ENCODE results near the gene FBXL5.

Gene FBXL5

DNA sequence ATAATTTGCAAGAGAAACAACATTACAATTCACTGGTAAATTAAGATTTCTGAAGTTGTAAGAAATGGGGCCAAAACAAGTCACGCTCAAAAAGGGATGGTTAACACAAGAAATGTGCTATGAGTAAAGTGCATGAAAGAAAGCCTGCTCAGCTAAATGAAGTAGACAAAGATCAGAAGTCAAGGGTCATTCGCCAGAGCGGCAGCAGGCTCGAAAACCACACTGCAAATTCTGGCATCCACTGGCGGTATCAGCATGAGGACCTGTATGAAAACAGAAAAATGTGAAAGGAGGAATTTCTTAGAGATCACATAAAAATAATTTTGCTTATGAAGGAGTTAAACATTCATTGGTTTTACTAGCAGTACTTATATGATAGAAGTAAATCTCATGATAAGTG lies 49.6 kb downstream of the FBXL5 start:
- no CpG with 5 or more reads among the region's 5 CpGs for WGBS (ENCODE audit: insufficient coverage, insufficient read length)
- DNase-seq (ENCODE audit: low read depth, low spot score) = no peak
- Histone ChIP-seq H3K4me1 (ENCODE audit: control insufficient read depth, insufficient read depth, low read length) (no peaks in the 10 kb centered on the region; the same call in 1 of the 2 replicates), H3K36me3 (ENCODE audit: control insufficient read depth, insufficient read depth, low read length) (no peaks in the 10 kb centered on the region; the same call in 1 of the 2 replicates), H3K4me3 (ENCODE audit: low read length) (no peak overlapping the region), H3K27me3 (ENCODE audit: control insufficient read depth, insufficient read depth, low read length) (no peaks in the 10 kb centered on the region), H3K27ac (ENCODE audit: low read length) (no peak overlapping the region), H3K9me3 (ENCODE audit: control insufficient read depth, insufficient read depth, low read length) (no peaks in the 10 kb centered on the region)

DNA sequence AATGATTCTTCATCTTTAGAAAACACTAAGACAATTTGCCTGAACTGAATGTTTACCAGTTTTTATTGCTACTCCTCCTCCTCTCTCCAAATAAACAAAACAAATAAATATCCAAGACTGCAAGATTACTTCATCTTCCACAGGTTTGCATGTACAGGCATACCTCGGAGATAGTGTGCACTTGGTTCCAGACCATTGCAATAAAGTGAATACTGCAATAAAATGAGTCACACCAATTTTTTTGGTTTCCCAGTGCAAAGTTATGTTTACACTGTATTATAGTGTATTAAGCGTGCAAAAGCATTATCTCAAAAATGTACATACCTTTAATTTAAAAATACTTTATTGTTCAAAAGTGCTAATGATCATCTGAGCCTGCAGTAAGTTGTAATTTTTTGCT lies 53.3 kb downstream of the FBXL5 start:
- Histone ChIP-seq H3K36me3 (ENCODE audit: control insufficient read depth, insufficient read depth, low read length) (no peaks in the 10 kb centered on the region; the same call in 1 of the 2 replicates), H3K9me3 (ENCODE audit: control insufficient read depth, insufficient read depth, low read length) (no peaks in the 10 kb centered on the region), H3K27me3 (ENCODE audit: control insufficient read depth, insufficient read depth, low read length) (no peaks in the 10 kb centered on the region), H3K4me1 (ENCODE audit: control insufficient read depth, insufficient read depth, low read length) (no peaks in the 10 kb centered on the region; the same call in 1 of the 2 replicates), H3K27ac (ENCODE audit: low read length) (no peak overlapping the region), H3K4me3 (ENCODE audit: low read length) (no peak overlapping the region)
- WGBS (ENCODE audit: insufficient coverage, insufficient read length) = no CpG with 5 or more reads among the region's 2 CpGs
- DNase-seq (ENCODE audit: low read depth, low spot score) = no peak

DNA sequence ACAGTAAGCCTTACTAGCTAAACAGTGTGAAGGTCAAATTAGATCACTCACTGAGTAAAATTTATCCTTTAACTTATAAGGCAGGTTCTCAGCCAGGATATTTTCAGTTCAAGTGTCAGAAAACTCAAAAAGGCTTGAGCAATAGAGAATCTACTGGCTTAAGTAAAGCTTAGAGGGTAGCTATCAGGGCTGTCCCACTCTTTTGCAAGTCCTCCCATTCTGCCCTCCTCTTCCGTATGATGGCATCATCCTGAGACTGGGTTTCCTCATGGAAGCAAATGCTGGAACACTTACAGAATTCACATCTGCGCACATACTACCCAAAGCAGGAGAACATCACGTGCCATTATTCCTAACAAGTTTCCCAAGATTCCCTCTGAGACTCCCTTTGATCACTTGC lies 55.0 kb downstream of the FBXL5 start:
- no peaks in the 10 kb centered on the region for H3K27me3 ChIP-seq (ENCODE audit: control insufficient read depth, insufficient read depth, low read length)
- no peaks in the 10 kb centered on the region; the same call in 1 of the 2 replicates for H3K36me3 ChIP-seq (ENCODE audit: control insufficient read depth, insufficient read depth, low read length)
- no peak for DNase-seq (ENCODE audit: low read depth, low spot score)
- no peaks in the 10 kb centered on the region for H3K4me1 ChIP-seq (ENCODE audit: control insufficient read depth, insufficient read depth, low read length)
- no CpG with 5 or more reads among the region's 3 CpGs for WGBS (ENCODE audit: insufficient coverage, insufficient read length)
- no peak overlapping the region for H3K4me3 ChIP-seq (ENCODE audit: low read length)
- no peak overlapping the region for H3K27ac ChIP-seq (ENCODE audit: low read length)
- H3K9me3 ChIP-seq (ENCODE audit: control insufficient read depth, insufficient read depth, low read length) = no peaks in the 10 kb centered on the region

DNA sequence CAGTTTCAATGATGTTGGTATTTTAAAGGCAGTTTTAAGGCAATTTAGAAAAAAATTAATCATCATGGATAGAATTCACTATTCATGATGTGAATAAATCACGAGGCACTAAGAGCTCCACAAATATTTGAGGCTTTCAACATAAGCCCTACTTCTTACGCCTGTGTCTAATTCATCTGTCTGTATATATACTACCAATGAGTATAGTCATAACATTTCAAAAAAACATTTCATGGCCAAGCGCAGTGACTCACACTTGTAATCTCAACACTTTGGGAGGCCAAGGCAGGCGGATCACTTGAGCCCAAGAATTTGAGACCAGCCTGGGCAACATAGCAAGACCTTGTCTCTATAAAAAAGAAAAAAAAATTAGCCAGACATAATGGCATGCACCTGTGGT lies 56.5 kb downstream of the FBXL5 start:
- no peaks in the 10 kb centered on the region for H3K9me3 ChIP-seq (ENCODE audit: control insufficient read depth, insufficient read depth, low read length)
- no CpG with 5 or more reads among the region's 4 CpGs for WGBS (ENCODE audit: insufficient coverage, insufficient read length)
- DNase-seq (ENCODE audit: low read depth, low spot score) = no peak
- no peaks in the 10 kb centered on the region for H3K4me1 ChIP-seq (ENCODE audit: control insufficient read depth, insufficient read depth, low read length)
- H3K27ac ChIP-seq (ENCODE audit: low read length) = no peak overlapping the region
- H3K4me3 ChIP-seq (ENCODE audit: low read length) = no peak overlapping the region
- no peaks in the 10 kb centered on the region for H3K27me3 ChIP-seq (ENCODE audit: control insufficient read depth, insufficient read depth, low read length)
- no peaks in the 10 kb centered on the region for H3K36me3 ChIP-seq (ENCODE audit: control insufficient read depth, insufficient read depth, low read length)

DNA sequence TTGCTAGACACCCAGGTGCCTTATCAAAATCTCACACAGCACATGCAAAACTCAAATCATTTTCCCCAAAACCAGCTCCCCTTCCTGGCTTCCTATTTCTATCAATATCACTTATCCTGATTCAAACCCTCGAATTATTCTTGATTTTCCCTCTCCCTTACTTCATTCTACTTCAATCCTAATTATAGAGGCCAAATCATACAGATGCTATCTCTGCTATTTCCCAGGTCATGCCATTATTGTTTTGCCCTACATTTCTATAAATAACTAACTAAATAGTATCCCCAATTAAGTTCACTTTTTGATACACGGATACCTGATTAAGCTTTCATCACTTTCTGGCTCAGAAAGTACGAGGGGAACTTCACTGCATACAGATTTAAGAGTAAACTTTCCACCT lies 62.4 kb downstream of the FBXL5 start:
- Histone ChIP-seq H3K4me3 (ENCODE audit: low read length) (no peak overlapping the region), H3K27me3 (ENCODE audit: control insufficient read depth, insufficient read depth, low read length) (no peaks in the 10 kb centered on the region), H3K4me1 (ENCODE audit: control insufficient read depth, insufficient read depth, low read length) (peaks cover 2% of the 10 kb centered on the region; the same call in 1 of the 2 replicates), H3K27ac (ENCODE audit: low read length) (no peak overlapping the region), H3K36me3 (ENCODE audit: control insufficient read depth, insufficient read depth, low read length) (no peaks in the 10 kb centered on the region), H3K9me3 (ENCODE audit: control insufficient read depth, insufficient read depth, low read length) (no peaks in the 10 kb centered on the region)
- 100% methylated on average over 1 of the region's 3 CpGs for WGBS (ENCODE audit: insufficient coverage, insufficient read length)
- DNase-seq (ENCODE audit: low read depth, low spot score) = no peak

DNA sequence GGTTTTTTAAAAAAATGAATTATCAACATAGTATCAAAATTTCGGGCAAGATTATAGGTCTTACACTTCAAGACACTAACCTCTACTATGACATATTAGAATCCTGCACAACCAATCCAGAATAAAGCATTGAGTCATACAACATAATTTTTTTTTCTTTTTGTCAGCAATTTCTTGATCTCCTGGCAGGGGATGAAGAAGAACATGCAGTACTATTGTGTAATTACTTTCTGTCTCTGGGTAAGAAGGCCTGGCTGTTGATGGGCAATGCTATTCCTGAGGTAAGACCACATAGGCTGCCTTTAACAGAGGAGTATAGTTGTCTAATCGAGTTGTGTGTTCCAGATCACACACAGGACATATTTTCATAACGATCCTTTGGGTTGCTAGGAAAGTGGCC lies 67.5 kb downstream of the FBXL5 start:
- no peak overlapping the region for H3K4me3 ChIP-seq (ENCODE audit: low read length)
- H3K27me3 ChIP-seq (ENCODE audit: control insufficient read depth, insufficient read depth, low read length) = no peaks in the 10 kb centered on the region
- no peak overlapping the region for H3K27ac ChIP-seq (ENCODE audit: low read length)
- H3K9me3 ChIP-seq (ENCODE audit: control insufficient read depth, insufficient read depth, low read length) = 0 out of 2 replicates have a peak, but pooled peaks cover 2% of the 10 kb centered on the region
- no CpG with 5 or more reads among the region's 3 CpGs for WGBS (ENCODE audit: insufficient coverage, insufficient read length)
- H3K4me1 ChIP-seq (ENCODE audit: control insufficient read depth, insufficient read depth, low read length) = peaks cover 2% of the 10 kb centered on the region; the same call in 1 of the 2 replicates
- DNase-seq (ENCODE audit: low read depth, low spot score) = no peak
- H3K36me3 ChIP-seq (ENCODE audit: control insufficient read depth, insufficient read depth, low read length) = no peaks in the 10 kb centered on the region

DNA sequence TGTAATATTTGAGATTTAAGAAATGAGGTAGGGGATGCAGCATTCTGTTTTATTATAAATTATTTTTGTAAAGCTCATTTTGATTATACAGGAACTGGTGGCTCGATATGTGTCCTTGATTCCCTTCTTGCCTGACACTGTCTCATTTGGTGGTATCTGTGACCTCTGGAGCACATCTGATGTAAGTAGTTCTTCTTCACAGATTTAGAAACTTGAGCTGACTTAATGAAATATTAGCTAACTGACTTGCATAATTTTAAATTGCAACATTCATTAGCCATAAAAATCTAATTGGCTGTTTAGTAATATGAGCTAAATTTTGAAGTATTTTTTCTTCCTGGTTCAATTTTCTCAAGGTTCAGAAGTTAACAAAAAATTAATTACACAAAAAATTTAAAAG lies 69.1 kb downstream of the FBXL5 start:
- Histone ChIP-seq H3K36me3 (ENCODE audit: control insufficient read depth, insufficient read depth, low read length) (no peaks in the 10 kb centered on the region), H3K27me3 (ENCODE audit: control insufficient read depth, insufficient read depth, low read length) (no peaks in the 10 kb centered on the region), H3K4me1 (ENCODE audit: control insufficient read depth, insufficient read depth, low read length) (no peaks in the 10 kb centered on the region), H3K27ac (ENCODE audit: low read length) (no peak overlapping the region), H3K4me3 (ENCODE audit: low read length) (no peak overlapping the region), H3K9me3 (ENCODE audit: control insufficient read depth, insufficient read depth, low read length) (0 out of 2 replicates have a peak, but pooled peaks cover 2% of the 10 kb centered on the region)
- no CpG with 5 or more reads among the region's 1 CpG for WGBS (ENCODE audit: insufficient coverage, insufficient read length)
- no peak for DNase-seq (ENCODE audit: low read depth, low spot score)

DNA sequence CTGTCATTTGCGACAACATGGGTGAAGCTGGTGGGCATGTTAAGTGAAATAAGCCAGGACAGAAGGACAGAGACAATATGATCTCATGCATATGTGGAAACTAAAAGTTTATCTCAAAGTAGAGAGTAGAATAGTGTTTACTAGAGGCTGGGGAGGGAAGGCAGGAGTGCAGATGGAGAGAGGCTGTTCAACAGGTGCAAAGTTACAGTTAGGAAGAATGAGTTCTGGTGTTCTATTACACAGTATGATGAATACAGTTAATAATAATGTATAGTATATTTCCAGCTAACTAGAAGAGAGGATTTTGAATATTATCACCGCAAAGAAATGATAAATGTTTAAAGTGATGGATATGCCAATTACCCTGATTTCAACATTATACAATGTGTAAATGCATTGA lies 69.8 kb downstream of the FBXL5 start:
- Histone ChIP-seq H3K4me1 (ENCODE audit: control insufficient read depth, insufficient read depth, low read length) (no peaks in the 10 kb centered on the region), H3K27me3 (ENCODE audit: control insufficient read depth, insufficient read depth, low read length) (no peaks in the 10 kb centered on the region), H3K36me3 (ENCODE audit: control insufficient read depth, insufficient read depth, low read length) (no peaks in the 10 kb centered on the region), H3K27ac (ENCODE audit: low read length) (no peak overlapping the region), H3K4me3 (ENCODE audit: low read length) (no peak overlapping the region), H3K9me3 (ENCODE audit: control insufficient read depth, insufficient read depth, low read length) (0 out of 2 replicates have a peak, but pooled peaks cover 2% of the 10 kb centered on the region)
- no peak for DNase-seq (ENCODE audit: low read depth, low spot score)
- no CpG with 5 or more reads among the region's 2 CpGs for WGBS (ENCODE audit: insufficient coverage, insufficient read length)

DNA sequence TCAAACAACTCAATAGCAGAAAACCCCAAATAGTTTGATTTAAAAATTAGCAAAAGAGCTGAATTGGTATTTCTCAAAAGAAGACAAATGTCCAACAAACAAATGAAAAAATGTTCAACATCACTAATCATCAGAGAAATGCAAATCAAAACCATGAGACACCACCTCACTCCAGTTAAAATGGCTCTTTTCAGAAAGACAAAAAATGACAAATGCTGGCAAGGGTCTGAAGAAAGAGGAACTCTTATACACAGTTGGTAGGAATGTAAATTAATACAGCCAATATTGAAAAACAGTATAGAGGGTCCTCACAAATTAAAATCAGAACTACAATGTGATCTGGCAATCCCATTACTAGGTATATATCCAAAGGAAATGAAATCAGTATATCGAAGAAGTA lies 70.4 kb downstream of the FBXL5 start:
- no CpG with 5 or more reads among the region's 1 CpG for WGBS (ENCODE audit: insufficient coverage, insufficient read length)
- Histone ChIP-seq H3K27ac (ENCODE audit: low read length) (no peak overlapping the region), H3K36me3 (ENCODE audit: control insufficient read depth, insufficient read depth, low read length) (no peaks in the 10 kb centered on the region), H3K4me3 (ENCODE audit: low read length) (no peak overlapping the region), H3K9me3 (ENCODE audit: control insufficient read depth, insufficient read depth, low read length) (0 out of 2 replicates have a peak, but pooled peaks cover 2% of the 10 kb centered on the region), H3K4me1 (ENCODE audit: control insufficient read depth, insufficient read depth, low read length) (no peaks in the 10 kb centered on the region), H3K27me3 (ENCODE audit: control insufficient read depth, insufficient read depth, low read length) (no peaks in the 10 kb centered on the region)
- DNase-seq (ENCODE audit: low read depth, low spot score) = no peak

DNA sequence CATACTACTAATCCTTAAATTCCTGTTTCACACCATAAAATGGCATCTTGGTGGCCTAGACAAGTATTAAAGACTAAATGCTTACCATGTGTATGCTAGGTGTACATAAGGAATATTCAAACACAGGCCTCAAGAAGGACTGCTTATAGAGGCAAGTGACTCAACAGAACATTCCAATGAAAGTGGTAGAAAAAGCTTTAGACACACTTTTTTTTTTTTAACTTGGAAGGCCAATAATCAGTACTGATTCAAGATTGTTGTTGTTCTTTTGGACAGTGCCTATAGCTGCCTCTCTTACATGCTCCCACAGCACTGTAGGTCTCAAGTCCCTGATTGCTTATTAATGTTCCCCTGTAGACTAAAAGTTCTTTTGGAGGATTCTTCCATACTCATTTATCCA lies 77.6 kb downstream of the FBXL5 start:
- H3K36me3 ChIP-seq (ENCODE audit: control insufficient read depth, insufficient read depth, low read length) = no peaks in the 10 kb centered on the region
- no peak for DNase-seq (ENCODE audit: low read depth, low spot score)
- H3K27me3 ChIP-seq (ENCODE audit: control insufficient read depth, insufficient read depth, low read length) = no peaks in the 10 kb centered on the region
- no peaks in the 10 kb centered on the region for H3K4me1 ChIP-seq (ENCODE audit: control insufficient read depth, insufficient read depth, low read length)
- H3K9me3 ChIP-seq (ENCODE audit: control insufficient read depth, insufficient read depth, low read length) = no peaks in the 10 kb centered on the region
- H3K4me3 ChIP-seq (ENCODE audit: low read length) = no peak overlapping the region
- H3K27ac ChIP-seq (ENCODE audit: low read length) = no peak overlapping the region

DNA sequence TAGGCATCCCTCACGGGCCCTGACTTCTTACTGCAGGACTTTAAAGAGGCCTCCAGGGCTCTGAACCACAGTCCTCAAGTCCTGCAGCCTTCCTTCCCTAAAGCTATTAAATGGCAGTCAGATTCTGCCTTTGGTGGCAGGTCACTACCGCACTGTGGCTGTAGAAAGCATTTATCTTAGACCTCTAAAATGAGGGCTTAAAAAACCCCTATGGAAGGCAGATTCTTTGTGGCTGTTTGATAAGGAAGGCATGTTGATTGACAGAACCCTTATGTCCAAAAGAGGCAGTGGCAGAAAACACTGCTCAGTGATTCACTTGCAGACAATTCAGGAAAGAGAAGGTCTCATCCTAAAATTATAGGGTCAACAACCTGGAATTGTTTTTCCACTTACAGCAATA lies 79.2 kb downstream of the FBXL5 start:
- Histone ChIP-seq H3K9me3 (ENCODE audit: control insufficient read depth, insufficient read depth, low read length) (no peaks in the 10 kb centered on the region), H3K27me3 (ENCODE audit: control insufficient read depth, insufficient read depth, low read length) (no peaks in the 10 kb centered on the region), H3K36me3 (ENCODE audit: control insufficient read depth, insufficient read depth, low read length) (no peaks in the 10 kb centered on the region), H3K4me3 (ENCODE audit: low read length) (no peak overlapping the region), H3K27ac (ENCODE audit: low read length) (no peak overlapping the region), H3K4me1 (ENCODE audit: control insufficient read depth, insufficient read depth, low read length) (no peaks in the 10 kb centered on the region)
- whole genome bisulfite sequencing (ENCODE audit: insufficient coverage, insufficient read length) = no CpG with 5 or more reads among the region's 2 CpGs
- DNase-seq (ENCODE audit: low read depth, low spot score) = no peak

All from iPS DF 6.9 (cell line).